ENCODE results near the gene ANGPTL5. TPM values are rescaled to one million over a fixed set of nuclear protein-coding genes. Genes with fewer than 3 reads are reported as not detected.
"Not testable (repeated sequence)": the region's sequence is repeated elsewhere in the genome, so short reads cannot be mapped to it uniquely, and the experiment has no call there.

ANGPTL5 gene
- not detected for total RNA-seq

DNA sequence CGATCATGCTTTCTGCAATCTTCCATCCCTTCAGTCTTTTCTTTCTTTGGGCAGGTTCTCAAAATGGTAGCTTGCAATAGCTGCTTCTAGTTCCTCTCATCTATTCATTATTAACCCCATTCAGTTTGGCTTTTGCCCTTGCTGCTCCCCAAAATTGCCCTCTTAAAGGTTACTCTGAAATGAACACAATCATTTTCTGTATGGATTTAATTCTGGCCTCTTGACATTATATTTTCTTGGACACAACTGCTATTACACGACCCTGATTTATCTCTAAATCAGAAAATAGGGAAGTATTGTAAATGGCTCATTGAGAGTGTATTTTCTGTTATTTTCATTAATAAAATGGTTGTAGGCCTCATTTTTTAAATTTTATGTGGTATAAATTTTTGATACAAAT is at the start of gene ANGPTL5:
ANGPTL5 (minus strand) TSS at position 101 of the 400 bp plus-strand sequence. CDS start 8,613 bp downstream, outside the sequence.
- DNase-seq (ENCODE audit: low read depth in 2 of 3, low spot score in 2 of 3) = peak in 1 of 3 donors; percentile 1

DNA sequence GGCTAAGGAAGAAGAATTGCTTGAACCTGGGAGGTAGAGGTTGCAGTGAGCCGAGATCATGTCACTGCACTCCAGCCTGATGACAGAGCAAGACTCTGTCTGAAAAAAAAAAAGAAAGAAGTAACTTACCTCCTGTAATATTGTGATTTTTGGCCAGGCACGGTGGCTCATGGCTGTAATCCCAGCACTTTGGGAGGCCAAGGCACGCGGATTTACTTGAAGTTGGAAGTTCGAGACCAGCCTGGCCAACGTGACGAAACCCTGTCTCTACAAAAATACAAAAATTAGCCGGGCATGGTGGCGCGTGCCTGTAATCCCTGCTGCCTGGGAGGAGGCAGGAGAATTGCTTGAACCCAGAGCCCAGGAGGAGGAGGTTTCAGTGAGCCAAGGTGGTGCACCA is 47.9 kb upstream of the ANGPTL5 start:
- DNase-seq (ENCODE audit: low read depth in 2 of 3, low spot score in 2 of 3) = not testable (repeated sequence)

DNA sequence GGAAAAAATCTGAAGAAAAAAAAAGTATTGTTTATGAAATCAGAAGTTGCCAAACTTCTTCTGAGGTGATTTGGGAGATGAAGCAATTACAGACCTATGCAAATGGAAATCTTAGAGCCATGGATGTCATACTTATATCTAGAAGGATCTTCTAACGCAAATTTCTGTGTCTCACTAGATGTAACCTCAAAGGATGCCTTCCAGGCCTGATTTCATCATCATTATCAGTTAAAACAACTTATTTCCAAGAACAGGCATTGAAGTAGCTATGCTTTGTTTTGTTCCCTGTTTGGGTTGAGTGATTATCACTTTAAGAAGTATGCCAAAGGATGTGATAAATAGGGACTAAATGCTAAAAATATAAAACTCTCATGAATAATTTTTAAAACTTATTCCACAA is 43.9 kb upstream of the ANGPTL5 start:
- no peak for DNase-seq (ENCODE audit: low read depth in 2 of 3, low spot score in 2 of 3)

DNA sequence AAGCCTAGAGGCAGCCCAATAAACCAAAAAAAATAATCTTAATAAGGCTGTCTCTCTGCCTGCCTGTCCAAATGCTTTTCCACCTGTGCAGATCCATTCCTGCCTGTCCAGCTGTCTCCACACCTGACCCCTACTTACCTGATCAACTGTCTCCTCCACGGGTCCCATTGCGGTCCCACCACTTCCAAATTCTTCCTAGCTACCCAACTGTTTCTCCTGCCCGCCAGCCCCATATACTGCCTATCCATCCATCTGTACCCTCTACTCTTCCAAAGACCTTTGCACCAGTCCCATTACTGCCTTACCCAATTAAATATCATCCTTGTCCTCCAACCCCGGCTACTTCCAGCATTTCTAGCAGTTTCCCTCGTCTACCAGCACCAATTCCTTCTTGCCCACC is 39.4 kb upstream of the ANGPTL5 start:
- no peak for DNase-seq (ENCODE audit: low read depth in 2 of 3, low spot score in 2 of 3)

DNA sequence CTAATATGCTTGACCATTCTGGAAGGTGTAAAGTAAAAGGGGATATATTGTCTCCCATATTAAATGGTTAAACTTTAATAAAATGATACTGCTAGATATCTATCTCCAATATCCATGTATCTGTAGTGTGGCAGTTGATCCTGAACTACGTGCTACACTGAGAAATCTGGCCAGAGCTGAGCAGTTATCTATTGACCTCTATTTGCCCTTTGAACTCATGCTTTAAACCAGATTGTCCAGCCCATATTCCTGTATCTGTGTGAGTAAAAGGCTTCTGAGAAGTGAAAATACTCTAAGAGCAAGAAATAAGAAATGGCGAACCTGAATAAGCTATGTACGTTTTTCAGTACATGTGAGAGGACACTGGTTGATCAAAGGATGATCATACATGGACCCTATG is 39.0 kb upstream of the ANGPTL5 start:
- no peak for DNase-seq (ENCODE audit: low read depth in 2 of 3, low spot score in 2 of 3)

DNA sequence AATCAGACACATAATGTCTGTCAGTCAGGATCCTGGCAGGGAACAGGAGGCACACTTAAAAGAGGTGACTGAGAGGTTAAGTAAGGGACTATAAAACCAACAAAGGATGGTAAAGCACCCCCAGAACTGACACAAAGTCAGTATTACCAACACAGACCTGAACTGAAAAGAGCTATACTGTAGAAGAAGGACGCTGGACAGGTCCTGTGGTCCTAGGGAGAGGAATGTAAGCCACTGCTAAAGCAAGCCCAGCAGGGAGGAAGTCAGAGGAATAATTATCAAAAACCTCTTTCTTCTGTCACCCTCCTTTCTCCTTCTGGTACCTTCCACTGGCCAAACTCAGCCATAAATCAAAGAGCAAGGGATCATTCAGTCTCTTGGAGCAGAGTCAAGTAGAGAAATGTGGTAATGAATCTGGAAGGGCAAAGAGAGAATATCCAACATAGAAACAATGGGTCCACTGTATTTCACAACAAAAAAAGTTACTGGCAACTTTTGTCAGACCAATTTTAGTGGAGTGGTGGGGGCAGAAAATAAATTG is 33.4 kb upstream of the ANGPTL5 start:
- DNase-seq (ENCODE audit: low read depth in 2 of 3, low spot score in 2 of 3) = no peak

DNA sequence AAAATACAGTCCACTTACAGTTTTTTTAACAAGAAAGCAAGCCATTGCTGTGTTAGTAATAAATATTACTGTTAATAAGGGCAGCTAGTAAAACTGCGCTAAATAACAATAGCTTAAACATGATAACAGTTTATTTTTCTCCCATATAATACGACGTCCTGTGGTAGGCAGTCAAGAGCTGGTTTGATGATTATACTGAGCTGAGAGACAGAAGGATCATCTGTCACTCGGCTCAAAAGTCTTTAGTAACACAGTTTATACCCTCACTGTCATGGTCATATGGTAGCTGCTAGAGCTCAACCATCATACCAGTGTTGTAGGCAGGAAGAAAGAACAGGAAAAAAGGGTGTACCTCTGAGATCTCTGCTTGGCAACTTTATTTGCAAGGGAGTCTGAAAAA is 29.1 kb upstream of the ANGPTL5 start:
- no peak for DNase-seq (ENCODE audit: low read depth in 2 of 3, low spot score in 2 of 3)

DNA sequence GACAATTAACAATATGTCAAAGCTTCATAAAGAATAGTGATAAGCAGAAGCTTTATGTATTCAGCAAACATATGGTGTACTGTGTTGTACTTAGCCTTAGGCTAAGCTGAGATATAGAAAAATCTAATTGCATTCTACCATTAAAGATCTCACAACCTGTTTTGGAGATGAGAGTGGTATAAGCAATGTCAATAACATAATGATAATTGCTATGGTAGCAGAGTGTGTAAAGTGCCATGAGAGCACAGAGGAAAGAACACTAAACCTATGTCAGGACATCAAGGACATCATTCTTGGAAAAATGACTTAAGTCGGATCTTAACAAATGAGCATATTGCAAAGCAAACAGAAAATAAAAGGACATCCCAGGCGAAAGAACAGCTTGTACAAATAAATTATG is 28.6 kb upstream of the ANGPTL5 start:
- no peak for DNase-seq (ENCODE audit: low read depth in 2 of 3, low spot score in 2 of 3)

GRCh38 chr11:101940901-101941520 is 24.7 kb upstream of the ANGPTL5 start:
- DNase-seq (ENCODE audit: low read depth in 2 of 3, low spot score in 2 of 3) = no peak

DNA sequence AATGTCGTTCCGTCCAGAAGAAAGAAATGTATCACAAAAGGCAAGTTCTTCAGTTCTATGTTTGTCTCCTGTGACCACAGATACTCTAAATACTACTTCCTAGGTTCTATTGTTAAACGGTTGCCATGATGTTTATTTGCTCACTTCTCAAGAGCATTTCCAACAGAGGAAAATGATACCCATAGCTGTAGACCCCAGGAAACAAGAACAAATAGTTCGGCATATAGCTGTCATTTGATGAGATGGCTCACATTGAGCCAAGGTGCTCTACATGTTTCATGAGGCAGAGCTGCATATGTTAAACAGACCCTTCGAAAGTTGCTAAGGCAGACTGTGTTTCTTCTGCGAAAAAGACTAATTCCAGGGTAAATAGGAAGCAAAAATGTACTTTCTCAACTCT is 15.4 kb upstream of the ANGPTL5 start:
- DNase-seq (ENCODE audit: low read depth in 2 of 3, low spot score in 2 of 3) = no peak

- DNase-seq (ENCODE audit: low read depth in 2 of 3, low spot score in 2 of 3) = no peak
Measured at GRCh38 chr11:101929294-101929915, 13.1 kb upstream of the ANGPTL5 start.

DNA sequence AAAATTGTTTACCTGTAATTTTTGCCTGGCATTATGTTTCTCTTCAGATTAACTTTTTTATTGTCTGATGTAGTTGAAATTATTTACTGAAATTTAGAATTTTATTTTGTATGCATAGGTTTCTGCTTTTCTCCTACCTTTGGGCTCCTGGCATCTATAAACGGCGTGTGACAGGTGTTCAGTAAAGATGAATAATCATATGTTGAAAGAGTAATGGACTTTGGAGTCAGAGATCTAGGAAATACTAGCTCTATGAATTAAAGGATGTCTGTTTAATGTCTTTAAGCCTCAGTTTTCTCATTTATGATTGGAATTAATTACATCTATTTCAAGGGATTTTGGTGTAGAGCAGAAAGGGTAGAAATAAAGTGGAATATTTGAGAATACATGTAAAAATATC is 7.2 kb upstream of the ANGPTL5 start:
- no peak for DNase-seq (ENCODE audit: low read depth in 2 of 3, low spot score in 2 of 3)

DNA sequence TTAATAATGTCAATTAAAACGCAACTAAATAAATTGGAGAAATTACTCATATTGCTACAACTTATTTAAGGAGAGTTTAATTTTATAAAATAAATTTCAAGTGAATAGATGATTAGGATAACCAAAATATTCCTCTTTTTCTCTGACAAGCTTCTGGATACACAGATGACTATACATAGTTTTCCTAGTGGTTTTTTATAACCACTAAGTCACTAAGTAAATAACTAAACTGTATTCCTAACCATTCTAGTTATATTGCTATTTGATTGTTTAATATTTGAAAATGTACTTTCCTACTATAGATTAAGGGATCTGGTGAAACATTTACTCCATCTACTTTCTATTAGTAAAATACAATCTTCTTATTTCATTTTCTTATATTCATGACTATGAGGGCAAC is 4.7 kb upstream of the ANGPTL5 start:
- DNase-seq (ENCODE audit: low read depth in 2 of 3, low spot score in 2 of 3) = no peak

DNA sequence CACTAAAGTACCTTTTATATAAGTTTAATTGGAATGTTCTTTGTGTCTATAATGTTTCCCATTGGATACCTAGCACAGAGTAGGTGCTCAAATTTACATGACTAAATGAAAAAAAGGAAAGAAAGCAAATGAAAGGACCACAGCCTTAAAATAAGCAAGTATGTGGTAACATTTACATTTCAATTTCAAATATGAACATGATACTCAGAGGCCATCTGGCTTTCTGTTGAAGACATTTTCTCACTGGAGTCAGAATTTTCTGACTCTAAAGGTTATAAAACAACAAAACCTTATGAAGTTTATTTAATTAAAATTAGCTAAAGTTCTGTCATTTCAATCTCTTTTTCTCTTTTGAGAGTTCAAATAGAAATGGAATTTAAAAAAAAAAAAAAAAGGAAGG is 904 bp upstream of the ANGPTL5 start:
- no peak for DNase-seq (ENCODE audit: low read depth in 2 of 3, low spot score in 2 of 3)

DNA sequence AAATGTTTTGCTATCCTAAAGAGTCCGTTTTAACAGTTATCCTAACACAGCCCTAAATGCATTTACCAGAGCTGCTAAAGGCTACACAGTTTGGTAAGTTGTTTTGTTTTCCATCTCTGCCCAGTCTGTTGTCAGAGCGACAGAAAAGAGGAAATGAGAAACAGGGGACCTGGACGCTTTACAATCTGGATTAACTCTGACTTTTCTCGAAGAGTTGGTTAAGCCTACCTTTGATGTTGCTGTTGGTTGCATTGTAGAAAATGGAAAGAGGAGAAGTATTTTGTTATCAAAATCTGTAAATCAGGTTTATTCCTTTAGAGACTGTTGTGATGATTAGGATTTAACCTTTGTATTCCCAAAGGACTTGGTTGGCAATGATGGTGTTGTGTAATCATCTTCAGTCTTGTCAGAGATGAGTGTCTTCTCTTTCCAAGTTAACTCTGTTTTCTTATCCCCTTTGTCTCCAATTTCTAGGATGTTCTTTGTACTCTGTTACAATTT is 481 bp downstream of the ANGPTL5 start:
- DNase-seq (ENCODE audit: low read depth in 2 of 3, low spot score in 2 of 3) = peak in 2 of 3 donors; percentile 57 to 89

- DNase-seq (ENCODE audit: low read depth in 2 of 3, low spot score in 2 of 3) = peak; percentile 86 to 93 (median 93)
Measured at GRCh38 chr11:101914738-101915426, 1.4 kb downstream of the ANGPTL5 start, which contains the start of gene CEP126. CEP126 (plus strand) TSS chr11:101915010; CDS start chr11:101915285, 275 bp downstream.

- no peak for DNase-seq (ENCODE audit: low read depth in 2 of 3, low spot score in 2 of 3)
Measured at GRCh38 chr11:101914341-101914737, 2.0 kb downstream of the ANGPTL5 start.

- no peak for DNase-seq (ENCODE audit: low read depth in 2 of 3, low spot score in 2 of 3)
Measured at GRCh38 chr11:101913656-101914055, 2.7 kb downstream of the ANGPTL5 start.

DNA sequence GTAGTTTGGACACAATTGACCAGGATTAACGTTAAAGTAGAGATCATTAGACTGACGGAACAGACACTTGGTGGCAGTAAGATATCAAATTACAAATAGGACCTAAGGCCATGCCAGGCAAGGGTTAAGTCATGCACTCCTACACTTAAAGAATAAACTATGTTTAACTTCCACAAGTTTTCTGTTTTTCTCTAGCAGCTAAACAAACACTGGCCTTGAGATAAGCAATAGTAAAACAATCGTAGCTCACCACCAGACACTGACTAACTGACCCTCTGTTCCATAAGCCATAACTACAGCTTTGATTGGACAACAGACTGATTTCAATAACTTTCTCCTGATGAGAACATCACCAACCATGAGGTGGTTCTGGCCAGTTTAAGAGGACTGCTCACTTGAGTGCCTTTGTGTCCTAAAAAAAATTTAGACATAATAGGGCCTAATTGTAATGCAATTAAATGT is 3.5 kb downstream of the ANGPTL5 start:
- no peak for DNase-seq (ENCODE audit: low read depth in 2 of 3, low spot score in 2 of 3)

- no peak for DNase-seq (ENCODE audit: low read depth in 2 of 3, low spot score in 2 of 3)
Measured at GRCh38 chr11:101909087-101909486, 7.2 kb downstream of the ANGPTL5 start.

DNA sequence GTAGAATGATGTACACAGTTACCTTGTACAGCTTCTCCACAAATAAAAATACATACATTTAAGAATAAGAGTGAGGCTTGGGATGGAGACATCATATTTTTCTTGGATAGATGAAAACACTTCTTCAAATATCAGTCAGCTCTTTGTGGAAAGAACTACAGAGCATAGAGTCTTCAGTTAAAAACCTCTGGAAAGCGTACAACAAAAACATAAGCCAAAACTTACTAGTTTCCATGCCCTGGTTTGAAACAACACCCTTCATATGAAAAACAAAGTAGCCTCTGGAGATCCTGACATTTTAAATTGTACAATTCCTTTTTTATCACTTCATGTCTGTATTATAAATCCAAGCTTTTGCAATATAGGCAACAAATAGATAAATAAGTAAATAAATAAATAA is 8.5 kb downstream of the ANGPTL5 start:
- DNase-seq (ENCODE audit: low read depth in 2 of 3, low spot score in 2 of 3) = no peak
